ENCODE results near the gene FYN.

GRCh38 chr6:111793711-111794111, 79.5 kb downstream of the FYN start:
- TF ChIP-seq FOXA1 (IDR thresholded peaks at IDR 0.05) (no peak), FOXM1 (IDR thresholded peaks at IDR 0.05; ENCODE audit: borderline replicate concordance) (no peak), CTBP1 (IDR thresholded peaks at IDR 0.05; ENCODE audit: borderline replicate concordance) (no peak), HDGF (IDR thresholded peaks at IDR 0.05; ENCODE audit: borderline replicate concordance) (no peak), SP1 (IDR thresholded peaks at IDR 0.05) (no peak), ZNF384 (IDR thresholded peaks at IDR 0.05) (no peak), FOXK2 (IDR thresholded peaks at IDR 0.05) (no peak), NFRKB (IDR thresholded peaks at IDR 0.05) (no peak), L3MBTL2 (conservative IDR thresholded peaks at IDR 0.05) (no peak), BHLHE40 (IDR thresholded peaks at IDR 0.05; ENCODE audit: borderline replicate concordance) (no peak), TARDBP (IDR thresholded peaks at IDR 0.05) (no peak), SUZ12 (IDR thresholded peaks at IDR 0.05) (no peak)
